NCI-H526 treated with DMSO at 0.1 percent for 48 hours (cell line): Measurements from ENCODE around the gene RALGPS1.
"Not testable (repeated sequence)": the region's sequence is repeated elsewhere in the genome, so short reads cannot be mapped to it uniquely, and the experiment has no call there.

Experiments used
- DNase-seq: peaks from one replicate; lab custom pipeline; 2025; lab: John Stamatoyannopoulos, UW

The RALGPS1 gene

GRCh38 chr9:127158786-127159324 is 244.3 kb downstream of the RALGPS1 start:
- no peak for DNase-seq

- no peak for DNase-seq
Observed at GRCh38 chr9:127159325-127159801, 244.8 kb downstream of the RALGPS1 start.

DNA sequence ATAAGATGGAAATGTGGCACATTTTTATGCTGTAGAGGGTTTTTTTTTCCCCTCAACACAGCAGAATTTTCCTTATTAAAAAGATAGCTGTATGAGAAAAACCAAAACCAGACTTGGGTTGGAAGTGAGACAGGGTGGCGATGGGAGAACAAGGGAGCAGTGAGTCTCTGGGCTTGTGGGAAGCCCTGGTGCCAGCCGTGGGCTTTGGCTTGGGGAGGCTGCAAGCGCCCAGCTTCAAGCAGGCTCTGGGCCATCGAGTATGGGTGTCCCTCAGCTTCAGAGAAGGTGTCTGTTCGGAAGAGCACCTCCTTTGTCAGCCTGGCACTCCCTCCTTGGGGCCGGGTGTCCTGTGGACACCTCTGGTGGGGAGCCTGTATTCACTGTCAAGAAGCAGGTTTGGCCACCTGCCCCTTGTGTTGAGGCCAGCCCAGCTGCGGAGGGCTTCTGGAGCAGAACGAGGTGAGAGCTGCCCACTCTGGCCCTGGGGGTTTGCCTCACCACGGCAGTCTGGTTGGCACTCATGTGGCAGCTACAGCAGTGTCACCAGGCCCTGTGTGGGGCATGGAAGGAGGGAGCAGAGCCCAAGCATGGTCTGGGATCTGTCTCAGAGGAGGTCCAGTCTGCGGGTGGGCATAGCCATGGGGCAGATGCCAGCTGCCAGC is 245.5 kb downstream of the RALGPS1 start:
- DNase-seq = no peak

DNA sequence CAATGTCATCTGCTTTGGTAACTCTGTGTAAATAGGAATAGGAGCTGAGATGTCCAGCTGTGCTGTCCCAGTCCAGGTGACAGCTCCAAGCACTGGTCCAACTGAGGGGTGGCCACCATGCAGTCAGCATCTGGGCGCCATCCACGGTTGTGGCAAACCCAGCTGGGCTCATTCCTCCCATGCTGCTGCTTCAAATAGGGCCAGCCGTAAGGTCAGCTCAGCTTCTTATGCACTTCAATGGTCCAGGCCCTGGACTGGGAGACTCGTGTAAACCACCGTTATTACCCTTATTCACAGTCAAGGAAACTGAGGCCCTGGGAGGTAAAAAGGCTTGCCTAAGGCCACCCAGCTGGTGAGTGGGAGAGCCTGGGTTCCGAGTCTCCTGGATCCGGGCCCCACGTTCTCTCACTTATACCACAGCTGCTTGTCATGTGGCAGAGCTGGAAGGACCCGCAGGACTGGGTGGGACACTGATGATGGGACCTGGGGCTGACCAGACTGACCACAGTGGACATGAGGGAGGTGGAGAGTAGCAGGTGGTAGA is 246.6 kb downstream of the RALGPS1 start:
- DNase-seq = no peak

DNA sequence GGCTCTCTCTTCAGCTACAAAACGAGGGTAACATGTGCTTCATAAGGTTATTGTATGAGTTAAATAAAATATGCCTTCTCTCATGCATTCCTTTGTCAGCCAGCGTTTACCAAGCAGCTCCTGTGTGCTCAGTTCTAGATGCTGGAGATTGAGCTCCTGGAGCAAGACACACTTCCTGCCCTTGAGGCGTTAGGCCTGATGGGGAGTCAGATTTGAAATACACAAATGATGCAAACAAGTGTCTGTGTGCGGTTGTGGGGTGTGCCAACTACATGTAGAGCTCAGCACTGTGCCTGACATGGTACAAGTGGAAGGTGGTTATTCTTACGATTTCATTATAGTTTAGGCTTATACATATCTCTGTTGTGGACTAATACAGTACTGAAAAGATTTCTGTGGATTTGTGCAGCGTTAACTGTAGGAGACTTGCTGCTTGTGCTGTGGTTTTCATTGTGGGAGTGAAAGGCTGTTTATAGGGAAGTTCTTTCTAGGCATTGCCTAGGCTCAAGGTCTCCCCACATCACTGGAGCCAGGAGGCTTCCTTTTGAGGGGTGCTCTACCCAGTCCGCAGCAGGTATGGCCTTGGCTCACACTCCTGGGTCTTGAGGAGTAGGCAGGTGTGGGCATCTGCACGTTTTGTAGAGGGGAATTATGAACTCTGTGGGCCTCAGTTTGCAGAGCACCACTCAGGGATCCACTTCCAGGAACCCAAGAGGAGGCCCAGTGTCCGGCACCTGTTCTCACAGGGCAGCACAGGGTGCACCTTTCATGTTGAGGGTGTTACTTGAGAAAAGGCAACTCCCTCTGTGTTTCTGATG is 247.7 kb downstream of the RALGPS1 start:
- no peak for DNase-seq

GRCh38 chr9:127162864-127163365 is 248.3 kb downstream of the RALGPS1 start:
- no peak for DNase-seq

- no peak for DNase-seq
Observed at GRCh38 chr9:127163409-127163808, 248.8 kb downstream of the RALGPS1 start.

GRCh38 chr9:127165116-127165515 is 250.5 kb downstream of the RALGPS1 start:
- no peak for DNase-seq

GRCh38 chr9:127166111-127166510 is 251.5 kb downstream of the RALGPS1 start:
- DNase-seq = no peak

DNA sequence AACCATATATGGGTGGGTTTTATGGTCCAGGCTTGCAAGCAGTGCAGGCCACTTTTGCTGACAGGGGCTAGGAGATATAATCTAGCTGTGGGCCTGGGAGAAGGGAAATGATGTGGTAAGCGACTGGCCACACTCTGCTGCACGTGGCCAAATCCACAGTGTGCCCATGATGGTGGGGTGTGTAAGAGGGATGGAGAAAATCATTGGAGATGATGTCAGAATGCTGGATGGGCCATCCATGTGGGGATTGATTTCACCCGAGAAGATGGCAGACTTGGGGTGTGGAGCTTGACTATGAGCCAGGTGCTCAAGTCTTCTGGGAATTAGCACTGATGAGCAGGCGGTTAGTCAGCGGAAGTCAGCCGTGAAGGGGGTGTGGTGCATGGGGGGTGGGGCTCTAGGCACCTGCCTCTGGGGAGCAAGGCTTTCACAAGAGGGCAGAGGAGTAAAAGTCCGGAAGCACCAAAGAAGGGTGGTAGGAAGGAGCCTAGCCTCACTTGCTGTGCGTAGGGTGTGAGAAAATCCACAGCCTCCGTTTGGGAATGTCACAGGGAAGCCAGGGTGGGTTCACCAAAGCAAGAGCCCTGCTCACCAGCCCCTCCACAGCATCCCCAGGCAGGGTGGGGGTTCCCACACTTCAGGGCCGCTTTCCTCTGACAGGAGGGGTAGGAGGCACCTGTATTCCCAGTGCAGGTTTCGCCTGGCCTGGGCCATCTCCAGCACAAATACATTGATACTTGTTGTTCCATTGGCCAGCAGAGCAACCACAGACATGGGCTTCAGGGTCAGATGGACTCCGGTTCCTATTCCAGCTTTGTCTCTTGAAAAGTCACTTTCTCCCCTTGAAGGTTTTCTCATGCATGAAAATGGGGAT is 252.3 kb downstream of the RALGPS1 start:
- peak; percentile 42 for DNase-seq

DNA sequence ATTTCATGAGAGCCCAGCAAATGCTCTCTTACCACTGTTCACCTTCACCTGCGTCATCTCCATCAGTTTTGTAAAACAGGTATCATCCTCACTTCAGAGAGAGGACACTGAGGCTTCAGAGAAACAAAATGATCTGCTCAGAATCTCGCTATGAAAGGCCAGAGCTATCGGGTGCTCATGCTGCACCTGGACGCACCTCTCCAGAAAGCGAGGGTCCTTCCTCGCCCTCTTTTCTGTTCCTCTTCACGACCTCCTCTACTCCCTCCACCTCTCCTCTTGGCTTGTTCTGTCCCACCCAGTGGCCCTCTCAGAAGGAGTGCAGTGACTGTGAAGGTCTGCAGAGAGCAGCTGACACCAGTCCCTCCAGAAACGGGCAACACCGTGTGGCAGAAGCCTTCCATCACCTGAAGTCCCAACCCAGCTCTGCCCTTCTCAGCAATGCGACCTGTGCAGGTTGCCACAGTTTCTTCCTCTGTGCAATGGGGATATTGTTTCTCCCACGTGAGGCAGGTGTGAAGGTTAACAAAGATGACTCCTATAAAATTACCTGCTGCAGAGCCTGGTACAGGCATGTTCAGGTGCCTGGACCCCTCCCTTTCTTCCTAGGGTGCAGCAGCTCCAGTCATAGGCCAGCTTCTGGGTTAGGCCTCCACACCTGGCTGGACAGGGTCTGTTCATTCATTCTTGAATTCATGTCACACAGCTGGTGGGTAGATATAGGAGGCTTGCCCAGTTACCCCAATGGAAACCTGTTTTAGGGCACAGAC is 253.2 kb downstream of the RALGPS1 start:
- no peak for DNase-seq

- DNase-seq = no peak
Observed at GRCh38 chr9:127168756-127169574, 254.4 kb downstream of the RALGPS1 start.

DNA sequence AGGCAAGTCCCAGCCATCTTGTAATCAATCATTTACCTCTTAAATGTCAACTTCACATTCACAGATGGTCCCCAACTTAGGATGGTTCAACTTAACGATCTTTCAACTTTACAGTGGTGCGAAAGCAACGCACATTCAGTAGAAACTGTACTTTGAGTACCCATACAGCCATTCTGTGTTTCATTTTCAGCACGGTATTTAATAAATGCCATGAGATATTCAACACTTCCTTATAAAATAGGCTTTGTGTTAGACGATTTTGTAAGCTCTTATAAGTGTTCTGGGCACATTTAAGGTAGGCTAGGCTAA is 254.9 kb downstream of the RALGPS1 start:
- no peak for DNase-seq

GRCh38 chr9:127170103-127170502 is 255.5 kb downstream of the RALGPS1 start:
- DNase-seq = no peak

- no peak for DNase-seq
Observed at GRCh38 chr9:127170652-127171051, 256.1 kb downstream of the RALGPS1 start.

DNA sequence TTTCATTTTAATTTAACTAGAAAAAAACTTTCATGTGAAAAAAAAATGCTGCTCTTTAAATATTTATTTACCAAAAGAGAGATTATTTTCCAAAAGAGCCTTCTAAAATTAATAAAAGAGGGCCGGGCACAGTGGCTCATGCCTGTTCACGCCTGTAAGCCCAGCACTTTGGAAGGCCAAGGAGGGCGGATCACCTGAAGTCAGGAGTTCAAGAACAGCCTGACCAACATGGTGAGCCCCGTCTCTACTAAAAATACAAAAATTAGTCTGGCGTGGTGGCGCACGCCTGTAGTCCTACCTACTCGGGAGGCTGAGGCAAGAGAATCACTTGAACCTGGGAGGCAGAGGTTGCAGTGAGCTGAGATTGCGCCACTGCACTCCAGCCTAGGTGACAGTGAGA is 256.8 kb downstream of the RALGPS1 start:
- not testable (repeated sequence) for DNase-seq

DNA sequence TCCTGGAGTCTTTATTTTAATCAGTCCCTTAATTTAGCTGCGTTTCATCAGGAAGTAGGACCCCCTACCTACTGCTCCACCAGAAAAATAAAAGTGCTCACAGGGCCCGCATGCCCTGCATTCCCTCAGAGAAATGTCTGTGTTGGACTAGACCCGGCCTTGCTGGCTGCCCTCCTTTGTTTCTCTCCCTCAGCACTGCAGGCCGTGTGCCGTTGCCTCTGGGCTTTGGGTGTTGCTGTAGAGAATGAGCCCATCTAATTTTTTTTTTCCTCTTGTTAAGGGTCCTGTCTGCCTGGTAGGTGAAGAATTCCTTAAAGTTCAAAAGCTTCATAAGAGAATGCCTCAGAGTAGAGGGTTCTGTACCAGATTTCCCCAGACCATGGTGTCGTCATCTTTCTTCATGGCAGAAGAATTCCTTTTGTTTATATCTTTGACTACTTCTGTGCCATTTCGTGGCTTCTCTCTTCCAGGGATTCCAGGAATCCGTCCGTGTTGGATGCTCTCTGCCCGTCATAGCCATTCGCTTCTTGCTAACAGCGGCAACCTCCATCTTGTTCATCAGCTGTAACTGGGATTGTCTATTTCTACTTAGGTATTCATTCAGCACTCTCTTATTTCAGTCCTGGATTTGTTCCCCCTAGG is 257.6 kb downstream of the RALGPS1 start:
- DNase-seq = no peak

GRCh38 chr9:127173063-127173462 is 258.5 kb downstream of the RALGPS1 start:
- no peak for DNase-seq
